Epidermal melanocyte (primary cell): Measurements from ENCODE around the gene KLF4.

Experiments
- DNase-seq: peaks from one replicate; pipeline ENCODE4 v3.0.0; 2011; ENCODE audit warnings: low spot score; ENCODE audit not compliant: insufficient read length

The KLF4 gene

GRCh38 chr9:107455425-107456135 lies 34.0 kb downstream of the KLF4 start:
- DNase-seq, result no peak

GRCh38 chr9:107453479-107453878 lies 36.1 kb downstream of the KLF4 start:
- no peak for DNase-seq

GRCh38 chr9:107447834-107448233 lies 41.7 kb downstream of the KLF4 start:
- DNase-seq, result no peak

- no peak for DNase-seq
These were observed 42.5 kb downstream of the KLF4 start for GRCh38 chr9:107447081-107447480.

GRCh38 chr9:107446491-107446890 lies 43.1 kb downstream of the KLF4 start:
- no peak for DNase-seq

GRCh38 chr9:107443786-107444185 lies 45.8 kb downstream of the KLF4 start:
- no peak for DNase-seq

- no peak for DNase-seq
These were observed 49.5 kb downstream of the KLF4 start for GRCh38 chr9:107439991-107440456.

GRCh38 chr9:107438211-107439031 lies 51.1 kb downstream of the KLF4 start:
- peak; percentile 27 for DNase-seq

GRCh38 chr9:107437716-107438115 lies 51.9 kb downstream of the KLF4 start:
- DNase-seq, result no peak

GRCh38 chr9:107435415-107435814 lies 54.2 kb downstream of the KLF4 start:
- no peak for DNase-seq
